GM18511 (cell line): Measurements from ENCODE around the gene NCOA1.
"Not testable (repeated sequence)": the region's sequence is repeated elsewhere in the genome, so short reads cannot be mapped to it uniquely, and the experiment has no call there.

Experiments
- ATAC-seq: cut with Tn5 transposase; IDR thresholded peaks from one replicate; pipeline ENCODE4 v1.9.1; 2021; ENCODE audit warnings: mild to moderate bottlenecking, moderate library complexity; ENCODE audit not compliant: unreplicated experiment

NCOA1 gene

DNA sequence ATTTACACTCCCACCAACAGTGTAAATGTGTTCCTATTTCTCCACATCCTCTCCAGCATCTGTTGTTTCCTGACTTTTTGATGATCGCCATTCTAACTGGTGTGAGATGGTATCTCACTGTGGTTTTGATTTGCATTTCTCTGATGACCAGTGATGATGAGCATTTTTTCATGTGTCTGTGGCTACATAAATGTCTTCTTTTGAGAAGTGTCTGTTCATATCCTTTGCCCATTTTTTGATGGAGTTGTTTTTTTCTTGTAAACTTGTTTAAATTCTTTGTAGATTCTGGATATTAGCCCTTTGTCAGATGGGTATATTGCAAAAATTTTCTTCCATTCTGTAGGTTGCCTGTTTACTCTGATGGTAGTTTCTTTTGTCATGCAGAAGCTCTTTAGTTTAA is 41.0 kb downstream of the NCOA1 start:
- not testable (repeated sequence) for ATAC-seq

DNA sequence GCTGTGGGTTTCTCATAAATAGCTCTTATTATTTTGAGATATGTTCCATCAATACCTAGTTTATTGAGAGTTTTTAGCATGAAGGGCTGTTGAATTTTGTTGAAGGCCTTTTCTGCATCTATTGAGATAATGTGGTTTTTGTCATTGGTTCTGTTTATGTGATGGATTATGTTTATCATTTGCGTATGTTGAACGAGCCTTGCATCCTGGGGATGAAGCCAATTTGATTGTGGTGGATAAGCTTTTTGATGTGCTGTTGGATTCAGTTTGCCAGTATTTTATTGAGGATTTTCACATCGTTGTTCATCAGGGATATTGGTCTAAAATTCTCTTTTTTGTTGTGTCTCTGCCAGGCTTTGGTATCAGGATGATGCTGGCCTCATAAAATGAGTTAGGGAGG is 42.5 kb downstream of the NCOA1 start:
- ATAC-seq = not testable (repeated sequence)

DNA sequence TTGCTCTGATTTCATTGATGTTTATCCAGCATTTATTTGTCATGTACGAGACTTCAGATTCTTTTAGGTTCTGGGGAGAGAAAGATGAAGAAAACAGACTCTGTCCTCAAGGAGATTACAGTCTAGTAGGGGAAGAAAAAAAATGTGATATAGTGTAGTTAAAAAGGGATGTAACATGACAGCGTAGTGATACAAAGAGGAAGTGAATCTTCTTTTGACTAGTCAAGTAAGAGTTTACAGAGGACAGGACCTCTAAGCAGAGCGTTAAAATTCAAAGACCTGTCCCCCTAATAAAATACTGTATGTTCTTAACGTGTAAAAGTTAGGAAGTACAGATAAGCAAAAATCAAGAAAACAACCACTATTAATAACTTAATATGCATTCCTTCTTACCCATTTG is 47.7 kb downstream of the NCOA1 start:
- ATAC-seq = no peak

GRCh38 chr2:24539258-24539657 is 48.2 kb downstream of the NCOA1 start:
- no peak for ATAC-seq

- no peak for ATAC-seq
Measured at GRCh38 chr2:24540011-24540477, 49.0 kb downstream of the NCOA1 start.

- no peak for ATAC-seq
Measured at GRCh38 chr2:24541621-24542020, 50.6 kb downstream of the NCOA1 start.

DNA sequence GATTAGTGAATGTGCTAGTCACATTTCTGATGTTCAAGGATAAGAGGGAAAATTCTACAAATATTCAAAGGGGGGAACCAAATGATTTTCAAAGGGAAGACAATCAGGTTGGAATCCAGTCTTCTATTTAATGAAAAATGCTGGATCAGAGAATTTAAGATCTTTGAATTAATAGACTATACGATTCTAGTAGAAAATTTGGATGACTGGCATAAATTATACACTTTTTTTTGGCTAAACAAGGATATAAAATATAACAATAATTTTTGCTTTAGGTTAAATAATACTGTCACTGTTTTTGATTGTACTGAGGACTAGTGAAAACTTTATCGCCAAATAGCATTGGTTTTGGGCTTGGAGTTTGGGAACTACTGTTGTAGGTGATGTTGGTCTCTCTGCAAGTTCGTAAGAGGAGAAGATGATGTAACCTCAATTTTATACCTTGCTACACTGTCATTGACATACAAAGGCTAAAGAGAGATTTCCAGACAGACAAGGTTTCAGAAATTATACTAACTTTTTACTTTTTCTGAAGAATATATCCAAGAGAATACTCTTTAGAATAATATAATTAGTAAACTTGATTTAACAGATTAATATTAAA is 51.3 kb downstream of the NCOA1 start:
- ATAC-seq = no peak

- ATAC-seq = no peak
Measured at GRCh38 chr2:24543252-24543651, 52.2 kb downstream of the NCOA1 start.

DNA sequence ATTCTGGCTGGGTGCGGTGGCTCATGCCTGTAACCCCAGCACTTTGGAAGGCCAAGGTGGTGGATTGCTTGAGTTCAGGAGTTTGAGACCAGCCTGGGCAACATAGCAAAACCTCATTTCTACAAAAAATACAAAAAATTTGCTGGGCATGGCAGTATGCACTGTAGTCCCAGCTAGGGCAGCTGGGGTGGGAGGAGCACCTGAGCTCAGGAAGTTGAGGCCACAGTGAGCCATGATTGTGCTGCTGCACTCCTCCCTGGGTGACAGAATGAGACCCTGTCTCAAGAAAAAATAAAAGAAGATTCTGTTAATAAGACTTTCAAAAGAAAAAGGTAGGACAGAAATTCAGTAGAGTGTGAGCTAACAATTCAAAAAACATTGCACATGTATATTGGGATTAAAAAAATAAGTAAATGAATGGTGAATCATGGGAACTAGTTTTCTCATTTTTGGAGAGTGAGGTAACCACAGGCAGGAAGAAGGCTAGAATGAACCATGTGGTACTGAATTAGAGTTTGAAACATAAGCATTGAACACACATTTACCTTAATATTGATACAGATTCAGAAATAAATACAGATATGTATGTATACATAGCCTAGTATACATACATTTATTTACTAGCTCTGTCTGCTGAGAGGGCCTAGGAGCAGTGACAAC is 53.5 kb downstream of the NCOA1 start:
- no peak for ATAC-seq

DNA sequence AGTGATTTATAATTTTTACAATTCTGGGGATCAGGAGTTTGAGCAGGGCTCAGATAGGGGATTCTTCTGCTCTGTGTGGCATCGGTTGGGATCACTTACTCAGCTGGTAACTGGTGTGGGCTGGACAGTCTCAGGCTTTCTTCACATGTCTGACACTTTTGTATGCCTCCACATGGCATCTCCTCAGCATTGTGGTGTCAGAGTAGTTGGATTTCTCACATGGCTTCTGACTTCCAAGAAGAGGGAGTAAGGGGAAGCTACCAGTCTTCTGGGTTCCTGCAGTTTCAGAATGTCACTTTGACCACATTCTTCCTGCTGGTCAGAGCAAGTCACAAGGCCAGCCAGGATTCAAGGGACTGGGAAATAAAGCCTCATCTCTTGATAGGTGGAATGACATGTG is 55.6 kb downstream of the NCOA1 start:
- ATAC-seq = no peak

GRCh38 chr2:24548058-24548457 is 57.0 kb downstream of the NCOA1 start:
- no peak for ATAC-seq

DNA sequence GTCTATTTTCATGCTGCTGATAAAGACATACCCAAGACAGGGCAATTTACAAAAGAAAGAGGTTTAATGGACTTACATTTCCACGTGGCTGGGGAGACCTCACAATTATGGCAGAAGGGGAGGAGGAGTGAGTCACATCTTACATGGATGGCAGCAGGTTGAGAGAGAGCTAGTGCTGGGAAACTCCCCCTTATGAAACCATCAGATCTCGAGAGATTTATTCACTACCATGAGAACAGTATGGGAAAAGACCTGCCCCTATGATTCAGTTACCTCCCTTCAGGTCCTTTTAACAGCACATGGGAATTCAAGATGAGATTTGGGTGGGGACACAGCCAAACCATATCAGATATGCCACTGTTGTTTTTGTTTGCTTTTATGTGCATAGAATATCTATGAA is 59.2 kb downstream of the NCOA1 start:
- not testable (repeated sequence) for ATAC-seq

GRCh38 chr2:24551016-24551415 is 60.0 kb downstream of the NCOA1 start:
- ATAC-seq = no peak

DNA sequence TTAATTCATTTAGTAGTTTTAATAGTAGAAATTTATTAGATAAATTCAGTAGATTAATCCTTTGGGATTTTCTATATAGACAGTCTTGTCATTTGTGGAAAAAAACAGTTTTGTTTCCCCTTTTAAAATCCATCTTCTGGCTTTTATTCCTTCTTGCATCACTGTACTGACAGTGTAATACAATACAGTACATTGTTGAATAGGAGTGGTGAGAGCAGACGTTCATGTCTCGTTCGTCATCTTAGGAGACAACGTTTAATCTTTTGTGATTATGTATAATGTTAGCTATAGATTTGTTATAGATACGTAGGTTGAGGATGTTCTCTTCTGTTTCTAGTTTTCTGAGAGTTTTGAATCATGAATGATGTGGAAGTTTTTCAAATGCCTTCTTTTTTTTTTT is 61.8 kb downstream of the NCOA1 start:
- ATAC-seq = no peak

DNA sequence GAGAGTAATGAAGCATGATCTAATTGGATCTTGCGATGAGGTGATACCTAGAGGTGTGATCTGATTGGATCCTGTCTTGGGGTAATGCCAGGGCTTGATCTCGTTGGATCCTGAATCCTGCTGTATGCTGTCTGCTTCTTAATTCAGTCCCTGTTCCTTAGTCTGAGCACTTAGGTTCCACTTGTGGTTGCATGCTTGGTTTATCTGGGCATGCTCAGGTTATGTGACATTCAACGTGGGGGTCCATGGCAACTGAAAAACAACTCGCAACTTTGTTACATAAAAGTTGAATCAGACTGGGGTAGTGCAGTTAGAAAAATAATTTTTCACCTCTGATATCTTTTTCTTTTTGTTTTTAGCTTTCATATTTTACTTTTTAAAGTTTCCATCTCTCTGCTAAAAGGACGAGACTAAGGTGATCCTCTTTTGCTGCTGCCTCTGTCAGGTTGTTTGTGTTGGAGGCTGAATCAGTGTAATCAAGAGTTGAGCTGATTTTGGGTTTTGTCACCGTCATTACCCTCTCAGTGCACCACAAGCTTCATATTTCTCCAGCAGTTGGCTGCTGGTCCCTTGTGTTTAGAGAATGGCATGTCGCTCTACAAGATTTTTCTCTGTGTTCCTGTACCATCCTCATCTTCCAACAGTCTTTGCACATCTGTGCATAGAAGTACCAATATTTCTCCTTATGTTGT is 67.9 kb downstream of the NCOA1 start:
- no peak for ATAC-seq

- no peak for ATAC-seq
Measured at GRCh38 chr2:24559473-24560113, 68.5 kb downstream of the NCOA1 start.

- no peak for ATAC-seq
Measured at GRCh38 chr2:24565537-24565936, 74.5 kb downstream of the NCOA1 start.

GRCh38 chr2:24566209-24566608 is 75.2 kb downstream of the NCOA1 start:
- no peak for ATAC-seq

GRCh38 chr2:24566630-24567029 is 75.6 kb downstream of the NCOA1 start:
- ATAC-seq = no peak

DNA sequence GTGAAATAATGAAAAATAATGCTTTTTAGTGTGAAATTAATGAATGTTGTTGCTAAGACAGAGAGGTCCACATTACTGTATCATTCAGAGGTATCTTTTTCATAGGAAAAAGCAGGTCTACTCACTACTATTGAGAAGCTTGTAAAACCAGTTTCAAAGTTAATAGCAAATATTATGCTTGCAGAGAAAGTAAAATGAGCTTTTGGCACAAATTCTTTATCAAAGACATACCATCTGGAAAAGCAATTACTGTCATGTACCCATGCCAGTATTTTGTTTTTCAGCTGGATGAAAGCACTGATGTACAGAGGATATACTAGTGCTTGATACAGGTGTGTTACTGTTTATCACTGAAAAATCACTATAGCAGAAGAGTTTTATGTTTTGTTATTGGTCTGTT is 77.5 kb downstream of the NCOA1 start:
- no peak for ATAC-seq

GRCh38 chr2:24569565-24569964 is 78.5 kb downstream of the NCOA1 start:
- not testable (repeated sequence) for ATAC-seq

DNA sequence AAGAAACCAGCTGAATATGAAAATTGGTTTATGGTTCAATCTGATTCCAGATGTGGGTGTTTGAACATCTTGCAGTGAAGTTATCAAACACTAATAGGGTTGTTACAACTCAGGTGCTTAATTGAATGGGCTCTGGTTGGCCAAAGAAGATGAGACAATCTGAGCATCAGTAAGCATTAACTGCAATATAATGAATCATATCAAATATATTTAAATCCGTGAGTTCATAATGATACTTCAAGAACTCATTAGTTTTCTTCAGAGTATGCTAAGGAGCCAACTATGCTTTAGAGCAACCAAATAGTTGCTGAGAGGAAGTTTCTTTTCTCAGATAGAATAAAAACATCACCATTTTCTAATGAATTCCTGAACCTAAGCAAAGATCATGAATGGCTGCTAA is 79.2 kb downstream of the NCOA1 start:
- no peak for ATAC-seq
